Esophagus squamous epithelium (tissue), 4 donors: ENCODE data around the gene TJP3.

ENCODE experiments used
- CTCF ChIP-seq, 6 experiments: fragments of 450-650 bp in 4 of 6; fragments of 200-600 bp in 2 of 6; sonication (generic) in 2 of 6; IDR thresholded peaks; one replicate each; pipeline ENCODE4 v1.5.1; 2016 to 2019; ENCODE audit warnings: antibody characterized with exemption in 6 of 6, mild to moderate bottlenecking in 4 of 6, moderate library complexity in 4 of 6
- POLR2A ChIP-seq, 4 donors: fragments of 450-650 bp; IDR thresholded peaks; one replicate each; pipeline ENCODE4 v1.6.1; 2017; ENCODE audit warnings: antibody characterized with exemption in 4 of 4, mild to moderate bottlenecking in 4 of 4, moderate library complexity in 3 of 4

- TF ChIP-seq CTCF (IDR thresholded peaks at IDR 0.05) (no peak), POLR2A (IDR thresholded peaks at IDR 0.05) (no peak)
Measured at GRCh38 chr19:3696660-3696995, 11.6 kb upstream of the TJP3 start.
